Lower leg skin (tissue), 3 donors: ENCODE data around the gene HS6ST3.

ENCODE experiments used
- CTCF ChIP-seq, 3 donors: fragments of 450-650 bp; IDR thresholded peaks; one replicate each; pipeline ENCODE4 v1.5.1; 2016; ENCODE audit warnings: antibody characterized with exemption in 3 of 3, mild to moderate bottlenecking in 3 of 3, moderate library complexity in 2 of 3
- POLR2A ChIP-seq, 2 donors: fragments of 450-650 bp; IDR thresholded peaks; one replicate each; pipeline ENCODE4 v1.6.1; 2016 to 2017; ENCODE audit warnings: antibody characterized with exemption in 2 of 2, mild to moderate bottlenecking in 1 of 2, moderate library complexity in 1 of 2

DNA sequence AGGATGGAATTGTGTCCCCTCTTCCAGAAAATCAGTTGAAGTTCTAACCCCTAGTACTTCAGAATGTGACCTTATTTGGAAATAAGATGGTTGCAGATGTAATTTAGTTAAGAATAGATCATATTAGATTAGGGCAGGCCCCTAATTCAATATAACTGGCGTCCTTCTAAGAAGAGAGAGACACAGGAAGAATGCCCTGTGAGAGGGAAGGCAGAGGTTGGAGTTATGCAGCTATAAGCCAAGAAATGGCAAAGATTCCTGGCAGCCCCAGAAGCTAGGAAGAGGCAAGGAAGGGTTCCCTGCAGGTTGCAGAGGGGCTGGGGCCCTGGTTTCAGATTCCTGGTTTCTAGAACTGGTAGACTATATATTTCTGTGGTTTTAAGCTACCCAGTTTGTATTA is 30.0 kb downstream of the HS6ST3 start:
- TF ChIP-seq POLR2A (IDR thresholded peaks at IDR 0.05), result no peak
- no peak for TF ChIP-seq CTCF (IDR thresholded peaks at IDR 0.05)
